AG04449 (cell line): ENCODE measurements around the gene ZSWIM1.
A peak's percentile ranks its signal among the peaks of the same experiment; 100 is the strongest.

Experiments
- CTCF ChIA-PET: fragments of 350-600 bp; formaldehyde crosslinking; extraction: SDS; loops from one replicate; lab custom pipeline; 2021; ENCODE audit warnings: antibody characterized with exemption; lab: Yijun Ruan, JAX
- POLR2A ChIA-PET: fragments of 400-600, 350-600 bp; formaldehyde crosslinking; extraction: SDS; loops from one replicate; lab custom pipeline; 2020; ENCODE audit warnings: antibody characterized with exemption, inconsistent platforms; lab: Yijun Ruan, JAX
- DNase-seq: peaks from one replicate; pipeline ENCODE4 v3.0.0-alpha.2; 2010; ENCODE audit warnings: low read depth, low spot score
- H3K4me3 ChIP-seq: 2 replicates; pipeline ENCODE4 v1.5.1; 2011; ENCODE audit warnings: low read depth, mild to moderate bottlenecking, control low read depth, low read length
- TF ChIP-seq, protein P1 (sequence below): IDR thresholded peaks from one replicate; pipeline ENCODE4 v1.5.1; 2011; ENCODE audit warnings: mild to moderate bottlenecking, moderate library complexity, low read length, control low read depth, inconsistent platforms; ENCODE audit not compliant: insufficient read depth; ENCODE audit errors: missing control alignments

The ZSWIM1 gene

GRCh38 chr20:45851501-45851900, 29.5 kb upstream of the ZSWIM1 start:
- POLR2A ChIA-PET: interaction anchor here (1.3 kb wide), 1 partner anchor 10 kb away, joined by 3 read pairs; no protein-coding TSS in a partner anchor
- H3K4me3 ChIP-seq: no peak overlapping the region
- no peak for DNase-seq
- CTCF ChIA-PET: interaction anchor here (0.6 to 1.6 kb wide), 3 partner anchors 11 to 53 kb away, joined by 3 to 4 read pairs (median 3); no protein-coding TSS in a partner anchor
- TF ChIP-seq, protein P1, sequence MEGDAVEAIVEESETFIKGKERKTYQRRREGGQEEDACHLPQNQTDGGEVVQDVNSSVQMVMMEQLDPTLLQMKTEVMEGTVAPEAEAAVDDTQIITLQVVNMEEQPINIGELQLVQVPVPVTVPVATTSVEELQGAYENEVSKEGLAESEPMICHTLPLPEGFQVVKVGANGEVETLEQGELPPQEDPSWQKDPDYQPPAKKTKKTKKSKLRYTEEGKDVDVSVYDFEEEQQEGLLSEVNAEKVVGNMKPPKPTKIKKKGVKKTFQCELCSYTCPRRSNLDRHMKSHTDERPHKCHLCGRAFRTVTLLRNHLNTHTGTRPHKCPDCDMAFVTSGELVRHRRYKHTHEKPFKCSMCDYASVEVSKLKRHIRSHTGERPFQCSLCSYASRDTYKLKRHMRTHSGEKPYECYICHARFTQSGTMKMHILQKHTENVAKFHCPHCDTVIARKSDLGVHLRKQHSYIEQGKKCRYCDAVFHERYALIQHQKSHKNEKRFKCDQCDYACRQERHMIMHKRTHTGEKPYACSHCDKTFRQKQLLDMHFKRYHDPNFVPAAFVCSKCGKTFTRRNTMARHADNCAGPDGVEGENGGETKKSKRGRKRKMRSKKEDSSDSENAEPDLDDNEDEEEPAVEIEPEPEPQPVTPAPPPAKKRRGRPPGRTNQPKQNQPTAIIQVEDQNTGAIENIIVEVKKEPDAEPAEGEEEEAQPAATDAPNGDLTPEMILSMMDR: no peak

GRCh38 chr20:45852326-45852725, 28.7 kb upstream of the ZSWIM1 start:
- ChIA-PET CTCF (interaction anchor here (0.9 to 1.1 kb wide), 2 partner anchors 18 to 28 kb away, joined by 3 read pairs; no protein-coding TSS in a partner anchor), POLR2A (interaction anchor here (0.7 to 1.3 kb wide), 2 partner anchors 11 to 12 kb away, joined by 3 to 4 read pairs; no protein-coding TSS in a partner anchor)
- TF ChIP-seq, protein P1: no peak
- no peak overlapping the region for H3K4me3 ChIP-seq
- DNase-seq: no peak

- POLR2A ChIA-PET: no interaction called here
- H3K4me3 ChIP-seq: no peak overlapping the region
- TF ChIP-seq, protein P1: no peak
- no peak for DNase-seq
- CTCF ChIA-PET: interaction anchor here (0.9 kb wide), 1 partner anchor 19 kb away, joined by 3 read pairs; no protein-coding TSS in a partner anchor
Measured at GRCh38 chr20:45853484-45853883, 27.5 kb upstream of the ZSWIM1 start.

DNA sequence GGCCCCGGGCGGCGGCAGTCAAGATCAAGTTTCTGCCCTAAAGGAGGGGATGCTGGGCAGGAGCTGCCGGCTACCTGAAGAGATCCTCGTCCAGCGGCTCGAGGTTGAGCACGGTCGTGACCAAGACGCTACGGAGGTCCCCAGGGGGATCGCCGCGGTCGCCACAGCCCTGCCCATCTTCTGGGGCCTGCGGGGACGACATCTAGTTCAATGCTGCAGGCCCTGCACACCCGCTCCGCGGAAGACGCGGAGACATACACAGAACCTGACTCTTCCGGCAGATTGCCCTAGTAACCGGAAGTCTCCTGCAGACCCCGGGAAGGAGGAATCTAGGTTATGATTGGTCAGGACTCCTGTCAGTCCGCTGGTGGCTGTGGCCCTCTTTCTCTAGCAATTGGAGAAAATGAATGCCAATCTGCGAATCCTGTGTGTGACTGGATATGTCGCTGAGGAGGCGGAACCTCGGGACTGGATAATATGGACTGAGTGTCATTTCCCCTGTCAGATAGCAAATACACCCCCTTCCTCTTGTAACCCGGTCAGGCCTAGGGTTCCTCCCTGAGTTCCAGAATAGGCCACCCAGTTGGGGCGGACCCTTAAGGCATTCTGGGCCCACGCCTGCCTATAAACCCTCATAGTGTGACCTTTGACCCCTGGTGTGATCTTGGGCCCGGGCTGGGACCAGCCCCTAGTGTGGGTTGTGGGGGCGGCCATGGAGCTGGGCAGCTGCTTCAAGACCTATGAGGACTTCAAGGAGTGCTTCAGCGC, 23.7 kb upstream of the ZSWIM1 start, which contains the start of the genes ACOT8 and ZSWIM3:
TSS of gene ACOT8 (minus strand) at position 279 of the 768 bp plus-strand sequence. CDS start at position 202, 77 bp downstream.
TSS of gene ZSWIM3 (plus strand) at position 501 of the 768 bp plus-strand sequence. CDS start at position 713, 212 bp downstream.
- H3K4me3 ChIP-seq: peak within 1 kb of the TSS; percentile 94
- POLR2A ChIA-PET: interaction anchor here (0.8 to 1.3 kb wide), 4 partner anchors 16 to 25 kb away, joined by 3 to 4 read pairs (median 4); partner anchors contain the start of genes SNX21 and ZSWIM1

GRCh38 chr20:45857882-45858216, 23.2 kb upstream of the ZSWIM1 start:
- TF ChIP-seq, protein P1: no peak
- ChIA-PET POLR2A (interaction anchor here (1.0 kb wide), 1 partner anchor 24 kb away, joined by 3 read pairs; no protein-coding TSS in a partner anchor), CTCF (interaction anchor here (0.6 to 2.0 kb wide), 7 partner anchors 10 to 112 kb away, joined by 3 to 7 read pairs (median 3); no protein-coding TSS in a partner anchor)
- H3K4me3 ChIP-seq: peak overlapping the region; percentile 67
- no peak for DNase-seq

More for the DNA sequence above, 23.7 kb upstream of the ZSWIM1 start, which contains the start of the genes ACOT8 and ZSWIM3:
- CTCF ChIA-PET: interaction anchor here (0.9 to 2.0 kb wide), 7 partner anchors 10 to 113 kb away, joined by 3 to 7 read pairs (median 3); no protein-coding TSS in a partner anchor
- DNase-seq: peak; percentile 100
- TF ChIP-seq, protein P1: no peak
